Embryonic facial prominence (tissue), 1 donor: Measurements from ENCODE around the gene NELL2.

Experiments used
- DNase-seq: peaks from one replicate; pipeline ENCODE4 v3.0.0-alpha.2; 2016; ENCODE audit errors: extremely low spot score

The NELL2 gene

GRCh38 chr12:44484862-44485261 lies 391.3 kb downstream of the NELL2 start:
- DNase-seq, result no peak

- no peak for DNase-seq
Observed at GRCh38 chr12:44477331-44477980, 398.7 kb downstream of the NELL2 start.

GRCh38 chr12:44476683-44477082 lies 399.4 kb downstream of the NELL2 start:
- DNase-seq, result no peak

GRCh38 chr12:44465139-44465538 lies 411.0 kb downstream of the NELL2 start:
- no peak for DNase-seq

GRCh38 chr12:44464180-44464579 lies 411.9 kb downstream of the NELL2 start:
- no peak for DNase-seq

- DNase-seq, result no peak
Observed at GRCh38 chr12:44462729-44463128, 413.4 kb downstream of the NELL2 start.

GRCh38 chr12:44460261-44460660 lies 415.9 kb downstream of the NELL2 start:
- no peak for DNase-seq

- no peak for DNase-seq
Observed at GRCh38 chr12:44459569-44459968, 416.5 kb downstream of the NELL2 start.
